ENCODE results near the gene CREG1. TPM values are rescaled to one million over a fixed set of nuclear protein-coding genes. Genes with fewer than 3 reads are reported as not detected.

The CREG1 gene
- total and polyA plus RNA-seq, 5 donors = 64.6 to 97.4 (median 90.8) TPM

- intact Hi-C loops (cut with DNase I) = loop anchor here (5.0 to 10.0 kb wide), 7 partner anchors 75 to 645 kb away; no protein-coding TSS in a partner anchor
- Histone ChIP-seq H3K4me3 (ENCODE audit: low read length) (no peak overlapping the region), H3K4me1 (ENCODE audit: control insufficient read depth, insufficient read depth, low read length) (no peaks in the 10 kb centered on the region), H3K27ac (ENCODE audit: low read length) (no peak overlapping the region), H3K9me3 (ENCODE audit: control insufficient read depth, low read length) (no peaks in the 10 kb centered on the region), H3K27me3 (ENCODE audit: control insufficient read depth, insufficient read depth) (no peaks in the 10 kb centered on the region)
- DNase-seq (no peak), ATAC-seq (no peak)
- 76% methylated on average over 8 of the region's 8 CpGs for WGBS
Observed at GRCh38 chr1:167529829-167530474, 23.6 kb downstream of the CREG1 start.

GRCh38 chr1:167528057-167528728 is 25.4 kb downstream of the CREG1 start:
- 90% methylated on average over 3 of the region's 3 CpGs for WGBS
- intact Hi-C loops (cut with DNase I) = no loop called here
- Histone ChIP-seq H3K27me3 (ENCODE audit: control insufficient read depth, insufficient read depth) (no peaks in the 10 kb centered on the region), H3K4me3 (ENCODE audit: low read length) (no peak overlapping the region), H3K27ac (ENCODE audit: low read length) (no peak overlapping the region), H3K4me1 (ENCODE audit: control insufficient read depth, insufficient read depth, low read length) (no peaks in the 10 kb centered on the region), H3K9me3 (ENCODE audit: control insufficient read depth, low read length) (no peaks in the 10 kb centered on the region)
- ATAC-seq (no peak), DNase-seq (no peak)

- ATAC-seq = no peak
- Histone ChIP-seq H3K27me3 (ENCODE audit: control insufficient read depth, insufficient read depth) (no peaks in the 10 kb centered on the region), H3K27ac (ENCODE audit: low read length) (no peak overlapping the region), H3K4me3 (ENCODE audit: low read length) (no peak overlapping the region), H3K9me3 (ENCODE audit: control insufficient read depth, low read length) (no peaks in the 10 kb centered on the region), H3K4me1 (ENCODE audit: control insufficient read depth, insufficient read depth, low read length) (no peaks in the 10 kb centered on the region)
- 65% methylated on average over 8 of the region's 8 CpGs for WGBS
- intact Hi-C loops (cut with DNase I) = no loop called here
- no peak for DNase-seq
Observed at GRCh38 chr1:167526667-167527383, 26.7 kb downstream of the CREG1 start.

GRCh38 chr1:167524651-167525050 is 28.9 kb downstream of the CREG1 start:
- no peaks in the 10 kb centered on the region for H3K4me1 ChIP-seq (ENCODE audit: control insufficient read depth, insufficient read depth, low read length)
- H3K27me3 ChIP-seq (ENCODE audit: control insufficient read depth, insufficient read depth) = no peaks in the 10 kb centered on the region
- H3K9me3 ChIP-seq (ENCODE audit: control insufficient read depth, low read length) = no peaks in the 10 kb centered on the region
- WGBS = 84% methylated on average over 9 of the region's 9 CpGs
- ATAC-seq = no peak
- no peak overlapping the region for H3K4me3 ChIP-seq (ENCODE audit: low read length)
- intact Hi-C loops (cut with DNase I) = no loop called here
- no peak overlapping the region for H3K27ac ChIP-seq (ENCODE audit: low read length)
- no peak for DNase-seq

- H3K4me1 ChIP-seq (ENCODE audit: control insufficient read depth, insufficient read depth, low read length) = no peaks in the 10 kb centered on the region
- no peaks in the 10 kb centered on the region for H3K9me3 ChIP-seq (ENCODE audit: control insufficient read depth, low read length)
- no peak overlapping the region for H3K4me3 ChIP-seq (ENCODE audit: low read length)
- H3K27me3 ChIP-seq (ENCODE audit: control insufficient read depth, insufficient read depth) = no peaks in the 10 kb centered on the region
- intact Hi-C loops (cut with DNase I) = no loop called here
- no peak overlapping the region for H3K27ac ChIP-seq (ENCODE audit: low read length)
- WGBS = 87% methylated on average over 5 of the region's 5 CpGs
- DNase-seq (no peak), ATAC-seq (no peak)
Observed at GRCh38 chr1:167522246-167522645, 31.3 kb downstream of the CREG1 start.

GRCh38 chr1:167520711-167521206 is 32.8 kb downstream of the CREG1 start:
- intact Hi-C loops (cut with DNase I) = no loop called here

GRCh38 chr1:167518331-167518700 is 35.2 kb downstream of the CREG1 start, which contains the start of gene CD247:
Gene CD247, minus strand, starts transcription at chr1:167518529. Its CDS starts 64 bp downstream, at chr1:167518465.
- Histone ChIP-seq H3K9me3 (ENCODE audit: control insufficient read depth, low read length) (no peaks in the 10 kb centered on the region), H3K4me3 (ENCODE audit: low read length) (no peak within 1 kb of the TSS), H3K4me1 (ENCODE audit: control insufficient read depth, insufficient read depth, low read length) (no peaks in the 10 kb centered on the region), H3K27ac (ENCODE audit: low read length) (no peak within 1 kb of the TSS), H3K27me3 (ENCODE audit: control insufficient read depth, insufficient read depth) (no peaks in the 10 kb centered on the region)
- 84% methylated on average over 14 of the region's 14 CpGs for whole genome bisulfite sequencing
- ATAC-seq (no peak), DNase-seq (no peak)
- intact Hi-C loops (cut with DNase I) = no loop called here

More at GRCh38 chr1:167520711-167521206, 32.8 kb downstream of the CREG1 start:
- no peak for DNase-seq
- ATAC-seq = no peak
- Histone ChIP-seq H3K4me3 (ENCODE audit: low read length) (no peak overlapping the region), H3K27me3 (ENCODE audit: control insufficient read depth, insufficient read depth) (no peaks in the 10 kb centered on the region), H3K9me3 (ENCODE audit: control insufficient read depth, low read length) (no peaks in the 10 kb centered on the region), H3K27ac (ENCODE audit: low read length) (no peak overlapping the region), H3K4me1 (ENCODE audit: control insufficient read depth, insufficient read depth, low read length) (no peaks in the 10 kb centered on the region)

GRCh38 chr1:167517535-167518330 is 35.8 kb downstream of the CREG1 start:
- H3K27ac ChIP-seq (ENCODE audit: low read length) = no peak overlapping the region
- 86% methylated on average over 30 of the region's 30 CpGs for WGBS
- H3K27me3 ChIP-seq (ENCODE audit: control insufficient read depth, insufficient read depth) = no peaks in the 10 kb centered on the region
- intact Hi-C loops (cut with DNase I) = no loop called here
- ATAC-seq (peak in 1 of 2 donors; percentile 50), DNase-seq (peak in 1 of 3 donors; percentile 61)
- H3K4me1 ChIP-seq (ENCODE audit: control insufficient read depth, insufficient read depth, low read length) = no peaks in the 10 kb centered on the region
- no peak overlapping the region for H3K4me3 ChIP-seq (ENCODE audit: low read length)
- H3K9me3 ChIP-seq (ENCODE audit: control insufficient read depth, low read length) = no peaks in the 10 kb centered on the region

- H3K4me1 ChIP-seq (ENCODE audit: control insufficient read depth, insufficient read depth, low read length) = no peaks in the 10 kb centered on the region
- 84% methylated on average over 19 of the region's 19 CpGs for WGBS
- no peaks in the 10 kb centered on the region for H3K9me3 ChIP-seq (ENCODE audit: control insufficient read depth, low read length)
- no peak overlapping the region for H3K27ac ChIP-seq (ENCODE audit: low read length)
- intact Hi-C loops (cut with DNase I) = no loop called here
- DNase-seq (no peak), ATAC-seq (no peak)
- H3K27me3 ChIP-seq (ENCODE audit: control insufficient read depth, insufficient read depth) = no peaks in the 10 kb centered on the region
- H3K4me3 ChIP-seq (ENCODE audit: low read length) = no peak overlapping the region
Observed at GRCh38 chr1:167516404-167517388, 36.9 kb downstream of the CREG1 start.

GRCh38 chr1:167515893-167516321 is 37.7 kb downstream of the CREG1 start:
- 82% methylated on average over 4 of the region's 4 CpGs for WGBS
- H3K27ac ChIP-seq (ENCODE audit: low read length) = no peak overlapping the region
- H3K4me3 ChIP-seq (ENCODE audit: low read length) = no peak overlapping the region
- H3K27me3 ChIP-seq (ENCODE audit: control insufficient read depth, insufficient read depth) = no peaks in the 10 kb centered on the region
- DNase-seq (no peak), ATAC-seq (no peak)
- no peaks in the 10 kb centered on the region for H3K9me3 ChIP-seq (ENCODE audit: control insufficient read depth, low read length)
- H3K4me1 ChIP-seq (ENCODE audit: control insufficient read depth, insufficient read depth, low read length) = no peaks in the 10 kb centered on the region
- intact Hi-C loops (cut with DNase I) = no loop called here

All from right cardiac atrium (tissue), 5 donors.